GM18858 (cell line): ENCODE data around the gene ARHGEF1.
"Not testable (repeated sequence)": the region's sequence is repeated elsewhere in the genome, so short reads cannot be mapped to it uniquely, and the experiment has no call there.

ENCODE experiments used
- ATAC-seq: cut with Tn5 transposase; IDR thresholded peaks from one replicate; pipeline ENCODE4 v1.9.1; 2021; ENCODE audit not compliant: unreplicated experiment

The ARHGEF1 gene

GRCh38 chr19:41929536-41930071, 46.6 kb downstream of the ARHGEF1 start:
- no peak for ATAC-seq

DNA sequence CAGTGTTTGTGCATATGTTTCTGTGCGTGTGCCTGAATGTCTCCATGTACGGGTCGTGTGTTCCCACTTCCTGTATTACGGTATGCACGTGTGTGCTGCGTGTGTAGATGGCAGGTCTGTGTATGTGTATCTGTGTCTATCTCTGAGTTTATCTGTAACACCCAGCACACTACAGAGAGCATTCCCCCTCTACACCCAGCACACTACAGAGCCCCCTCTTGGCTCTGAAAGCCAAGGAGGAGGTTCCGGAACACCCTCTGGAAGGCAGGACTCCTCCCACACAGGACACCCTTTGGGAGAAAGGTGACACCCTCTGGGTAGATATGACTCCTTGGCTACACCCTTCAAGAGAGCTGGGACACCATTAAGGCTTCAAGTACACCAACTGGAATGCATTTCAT, 47.3 kb downstream of the ARHGEF1 start:
- no peak for ATAC-seq

GRCh38 chr19:41930926-41931592, 48.1 kb downstream of the ARHGEF1 start:
- no peak for ATAC-seq

- ATAC-seq, result no peak
These were observed 49.3 kb downstream of the ARHGEF1 start for GRCh38 chr19:41932259-41932719.

GRCh38 chr19:41932720-41933332, 49.8 kb downstream of the ARHGEF1 start:
- no peak for ATAC-seq

GRCh38 chr19:41933693-41934426, 50.9 kb downstream of the ARHGEF1 start:
- ATAC-seq, result no peak

DNA sequence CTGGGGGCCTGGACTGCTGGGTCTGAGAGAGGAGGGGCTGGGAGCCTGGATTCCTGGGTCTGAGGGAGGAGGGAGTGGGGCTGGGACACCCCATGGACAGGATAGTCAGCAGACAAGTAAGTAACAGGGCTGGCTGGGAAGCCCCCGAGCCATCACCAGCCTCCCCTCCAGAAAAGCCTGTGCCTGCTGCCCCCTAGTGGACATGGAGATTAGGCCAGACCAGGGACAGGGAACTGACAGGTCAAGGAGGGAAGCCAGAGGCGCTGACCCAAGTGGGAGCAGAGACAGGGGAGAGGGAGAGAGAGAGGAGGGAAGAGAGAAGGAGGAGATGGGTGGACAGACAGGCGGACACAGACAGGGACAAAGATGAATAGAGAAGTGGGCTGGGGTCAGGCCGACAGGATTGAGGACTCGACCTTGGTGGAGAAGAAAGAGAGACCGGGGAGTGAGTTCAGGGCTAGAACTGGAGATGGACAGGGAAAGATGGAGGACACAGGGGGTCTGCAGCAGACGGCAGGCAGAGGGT, 51.9 kb downstream of the ARHGEF1 start:
- no peak for ATAC-seq

- no peak for ATAC-seq
These were observed 52.9 kb downstream of the ARHGEF1 start for GRCh38 chr19:41935760-41936415.

DNA sequence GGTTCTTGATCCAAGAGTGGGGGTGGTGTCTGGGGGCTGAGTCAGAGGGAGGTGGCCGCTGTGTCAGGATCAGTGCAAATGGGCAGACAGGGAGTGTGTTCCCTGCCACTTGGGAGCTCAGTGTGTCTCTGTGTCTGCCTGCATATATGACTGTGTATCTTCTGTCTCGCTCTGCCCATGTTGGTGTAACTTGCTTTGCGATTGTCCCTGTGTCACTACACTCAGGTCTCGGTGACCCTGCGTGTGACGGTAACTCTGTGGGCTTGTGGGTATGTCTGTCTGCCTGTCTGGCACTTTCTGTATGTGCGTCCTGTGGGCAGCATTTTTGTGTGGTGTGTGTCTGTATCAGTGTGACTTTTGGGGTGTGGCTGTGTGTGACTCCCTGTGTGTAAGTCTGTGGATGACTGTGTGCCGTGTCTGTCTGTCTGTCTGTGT, 53.4 kb downstream of the ARHGEF1 start:
- no peak for ATAC-seq

DNA sequence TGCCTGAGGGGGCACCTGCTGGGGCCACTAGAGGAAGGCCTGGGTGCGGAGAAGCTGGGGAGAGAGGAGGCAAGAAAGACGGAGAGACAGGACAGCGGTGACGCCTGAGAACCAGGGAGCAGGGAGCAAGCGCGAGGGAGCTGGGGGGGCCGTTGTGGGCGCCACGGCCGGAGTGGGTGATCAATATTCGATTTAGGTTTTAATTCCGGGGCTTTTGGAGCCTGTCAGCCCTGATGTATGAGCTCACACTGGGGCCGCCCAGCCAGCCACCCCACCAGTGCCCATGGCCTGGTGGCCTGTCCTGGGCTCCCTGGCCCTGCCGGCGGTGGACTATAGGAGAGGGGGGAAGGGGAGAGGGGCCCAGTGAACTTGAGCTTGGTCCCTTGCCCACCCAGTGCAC, 54.0 kb downstream of the ARHGEF1 start:
- no peak for ATAC-seq

DNA sequence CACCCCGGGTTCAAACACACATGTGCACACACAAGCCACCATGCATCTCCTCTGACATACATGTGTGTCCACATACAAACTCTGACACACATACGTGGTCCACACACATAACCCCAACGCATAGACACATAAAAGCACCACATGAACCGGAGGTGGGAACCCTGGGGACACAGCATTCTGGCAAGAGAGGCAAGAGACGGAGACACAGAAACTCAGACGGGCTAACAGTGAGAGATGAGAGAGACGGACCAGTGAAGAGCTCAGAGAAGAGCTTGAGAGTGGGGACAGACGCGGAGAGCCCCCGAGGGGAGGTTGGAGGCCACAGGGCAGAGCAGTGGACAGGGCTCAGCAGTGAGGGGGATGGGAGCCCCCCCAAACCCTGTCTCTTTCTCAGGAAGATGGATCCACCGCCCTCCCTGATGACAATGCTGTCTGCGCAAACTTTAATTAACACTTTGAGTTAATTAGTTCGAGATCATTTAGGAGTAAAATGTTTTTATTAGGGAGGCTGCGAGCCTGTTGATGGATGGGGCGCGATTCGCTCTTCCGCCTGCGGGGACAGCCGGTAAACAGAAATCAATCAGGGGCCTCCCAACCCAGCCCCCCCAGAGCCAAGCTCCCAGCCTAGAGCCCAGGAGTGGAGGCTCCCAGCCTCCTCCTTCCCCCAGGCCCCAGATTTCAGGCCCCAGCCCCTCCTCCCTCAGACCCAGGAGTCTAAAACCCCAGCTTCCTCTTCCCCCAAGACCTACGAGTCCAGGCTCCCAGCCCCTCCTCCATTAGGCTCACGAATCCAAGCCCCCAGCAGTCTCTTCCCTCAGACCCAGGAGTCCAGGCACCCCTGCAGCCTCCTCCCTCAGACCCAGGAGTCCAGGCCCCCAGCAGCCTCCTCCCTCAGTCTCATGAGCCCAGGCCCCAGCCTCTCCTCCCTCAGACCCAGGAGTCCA, 54.8 kb downstream of the ARHGEF1 start:
- ATAC-seq, result no peak

DNA sequence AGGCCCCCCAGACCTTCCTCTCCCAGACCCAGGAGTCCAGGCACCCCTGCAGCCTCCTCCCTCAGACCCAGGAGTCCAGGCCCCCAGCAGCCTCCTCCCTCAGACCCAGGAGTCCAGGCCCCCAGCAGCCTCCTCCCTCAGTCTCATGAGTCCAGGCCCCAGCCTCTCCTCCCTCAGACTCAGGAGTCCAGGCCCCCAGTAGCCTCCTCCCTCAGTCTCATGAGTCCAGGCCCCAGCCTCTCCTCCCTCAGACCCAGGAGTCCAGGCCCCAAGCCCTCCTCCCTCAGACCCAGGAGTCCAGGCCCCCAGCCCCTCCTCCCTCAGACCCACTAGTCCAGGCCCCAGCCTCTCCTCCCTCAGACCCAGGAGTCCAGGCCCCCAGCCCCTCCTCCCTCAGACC, 56.2 kb downstream of the ARHGEF1 start:
- not testable (repeated sequence) for ATAC-seq

DNA sequence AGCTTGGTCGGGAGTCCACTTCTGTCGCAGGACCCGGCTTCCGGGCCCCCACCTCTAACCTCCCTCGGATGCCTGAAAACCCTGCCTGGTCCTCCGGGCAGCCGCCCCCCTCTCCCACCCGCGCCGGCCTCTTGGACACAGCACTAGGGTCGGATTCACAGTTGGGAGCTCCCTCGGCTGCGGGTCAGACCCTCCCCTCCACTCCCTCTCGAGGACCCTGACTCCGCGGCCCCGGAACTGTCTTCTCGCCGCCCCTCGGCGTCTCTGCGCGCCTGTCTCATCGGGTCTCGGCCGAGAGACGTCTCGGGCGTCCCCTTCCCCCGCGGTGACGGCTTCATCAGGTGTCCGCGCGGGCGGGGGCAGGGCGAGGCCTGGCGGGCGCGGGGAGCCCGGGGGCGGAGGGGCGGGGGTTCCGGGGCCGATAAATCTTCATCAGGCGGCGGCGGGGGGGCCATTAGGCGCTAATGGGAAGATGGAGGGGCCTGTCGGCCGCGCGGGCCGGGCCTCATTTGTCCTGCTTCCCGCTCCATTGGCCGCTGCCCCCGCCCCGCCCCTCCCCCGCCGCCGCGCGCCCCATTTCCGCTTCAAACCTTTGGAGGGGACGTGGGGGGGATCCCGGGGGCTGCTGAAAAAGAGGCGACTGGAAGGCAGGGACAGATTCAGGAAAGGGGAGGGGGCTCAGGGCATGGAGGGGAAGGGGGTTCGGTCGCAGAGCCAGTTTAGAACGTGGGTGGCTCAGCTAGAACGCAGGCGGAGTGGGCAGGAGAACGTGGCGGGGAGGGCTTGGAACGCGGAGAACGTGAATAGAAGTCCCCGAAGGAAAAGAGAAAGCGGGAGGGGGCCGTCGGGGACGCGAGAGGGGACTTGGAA, 57.1 kb downstream of the ARHGEF1 start:
- no peak for ATAC-seq

- ATAC-seq, result no peak
These were observed 57.9 kb downstream of the ARHGEF1 start for GRCh38 chr19:41940731-41941409.

- no peak for ATAC-seq
These were observed 58.6 kb downstream of the ARHGEF1 start for GRCh38 chr19:41941410-41942202.

DNA sequence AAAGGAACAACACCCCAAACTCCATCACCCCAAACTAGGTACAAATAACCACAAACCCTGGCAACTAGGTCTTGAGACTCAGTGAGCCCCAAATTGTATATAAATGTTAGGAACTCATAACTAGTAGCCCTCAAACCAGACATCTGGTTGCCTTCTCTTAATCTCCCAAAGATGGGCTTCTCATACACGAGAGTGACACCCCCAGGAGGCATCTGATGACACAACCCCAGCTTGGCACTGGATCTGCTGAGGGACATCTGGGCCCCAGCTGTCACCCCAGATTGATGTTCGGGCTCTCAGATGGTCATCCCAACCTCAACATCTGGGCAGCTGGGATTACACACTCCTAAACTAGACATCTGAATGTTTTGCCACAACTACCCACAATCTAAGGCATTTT, 61.4 kb downstream of the ARHGEF1 start:
- ATAC-seq, result no peak

GRCh38 chr19:41945135-41945766, 62.3 kb downstream of the ARHGEF1 start:
- ATAC-seq, result peak; percentile 71
